ENCODE data around the gene GIT1.

DNA sequence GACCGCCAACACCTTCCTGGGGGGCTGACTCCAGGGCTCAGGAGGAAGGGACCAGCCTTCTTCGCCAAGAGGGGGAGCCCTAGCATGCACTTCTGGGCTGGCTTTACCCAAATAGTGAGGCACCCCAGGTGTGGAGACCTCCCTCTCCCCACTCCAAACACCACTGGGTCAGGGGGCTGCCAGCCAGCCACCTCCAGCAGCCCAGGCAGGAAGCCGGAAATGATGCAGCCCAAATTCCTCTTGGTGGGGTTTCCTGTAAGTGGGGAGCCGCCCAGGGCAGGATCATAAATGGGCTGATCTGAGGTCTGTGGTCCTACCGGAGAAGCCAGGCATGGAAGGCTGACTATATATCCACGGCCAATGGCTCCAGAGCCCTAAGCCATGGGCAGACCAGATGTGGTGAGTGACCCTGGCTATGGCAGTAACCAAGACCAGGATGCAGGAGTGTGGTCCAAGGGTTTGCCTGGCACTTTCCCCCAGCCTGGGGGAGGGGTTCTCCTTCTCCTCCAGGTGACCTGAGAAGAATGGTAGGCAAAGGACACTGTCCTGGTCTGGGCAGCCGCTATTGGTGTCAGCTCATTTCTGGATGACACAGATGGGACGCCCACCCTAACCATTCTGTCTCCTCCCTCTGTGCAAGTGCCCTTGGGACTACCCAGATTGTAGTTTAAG is 4.2 kb downstream of the GIT1 start:
- TF ChIP-seq, protein P1, sequence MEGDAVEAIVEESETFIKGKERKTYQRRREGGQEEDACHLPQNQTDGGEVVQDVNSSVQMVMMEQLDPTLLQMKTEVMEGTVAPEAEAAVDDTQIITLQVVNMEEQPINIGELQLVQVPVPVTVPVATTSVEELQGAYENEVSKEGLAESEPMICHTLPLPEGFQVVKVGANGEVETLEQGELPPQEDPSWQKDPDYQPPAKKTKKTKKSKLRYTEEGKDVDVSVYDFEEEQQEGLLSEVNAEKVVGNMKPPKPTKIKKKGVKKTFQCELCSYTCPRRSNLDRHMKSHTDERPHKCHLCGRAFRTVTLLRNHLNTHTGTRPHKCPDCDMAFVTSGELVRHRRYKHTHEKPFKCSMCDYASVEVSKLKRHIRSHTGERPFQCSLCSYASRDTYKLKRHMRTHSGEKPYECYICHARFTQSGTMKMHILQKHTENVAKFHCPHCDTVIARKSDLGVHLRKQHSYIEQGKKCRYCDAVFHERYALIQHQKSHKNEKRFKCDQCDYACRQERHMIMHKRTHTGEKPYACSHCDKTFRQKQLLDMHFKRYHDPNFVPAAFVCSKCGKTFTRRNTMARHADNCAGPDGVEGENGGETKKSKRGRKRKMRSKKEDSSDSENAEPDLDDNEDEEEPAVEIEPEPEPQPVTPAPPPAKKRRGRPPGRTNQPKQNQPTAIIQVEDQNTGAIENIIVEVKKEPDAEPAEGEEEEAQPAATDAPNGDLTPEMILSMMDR (IDR thresholded peaks at IDR 0.05), result peak in 1 of 3 experiments; percentile 6
- TF ChIP-seq POLR2A (IDR thresholded peaks at IDR 0.05; ENCODE audit: low read depth) (no peak), EP300 (IDR thresholded peaks at IDR 0.05) (no peak), POLR2AphosphoS5 (IDR thresholded peaks at IDR 0.05) (peak; percentile 46 to 57)

Measured in esophagus muscularis mucosa (tissue), 4 donors.